ENCODE results near the gene SAC3D1.
"Not testable (repeated sequence)": the region's sequence is repeated elsewhere in the genome, so short reads cannot be mapped to it uniquely, and the experiment has no call there.

The SAC3D1 gene

DNA sequence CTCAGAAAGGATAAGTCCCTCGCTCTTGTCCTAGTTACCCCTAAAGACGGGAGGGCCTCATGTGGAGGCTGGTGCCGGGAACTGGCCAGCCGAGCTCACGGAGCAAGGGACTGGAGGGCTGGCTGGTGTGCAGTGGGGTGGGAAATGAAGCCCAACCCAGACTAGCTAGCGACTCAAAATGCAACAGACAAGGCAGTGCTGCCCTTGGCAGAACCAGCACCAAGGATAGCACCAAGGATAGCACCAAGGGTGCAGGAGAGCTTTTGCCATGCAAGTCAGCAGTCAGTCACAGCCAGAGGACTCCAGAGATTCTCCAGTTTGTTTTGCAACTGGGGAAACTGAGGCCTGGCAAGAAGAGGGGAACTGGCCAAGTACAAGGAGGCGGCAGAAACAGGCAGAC lies 37.7 kb upstream of the SAC3D1 start:
- no peak for DNase-seq (ENCODE audit: low read depth, low spot score)
- Histone ChIP-seq H3K36me3 (ENCODE audit: insufficient read depth, low read length) (no peaks in the 10 kb centered on the region), H3K4me3 (no peak overlapping the region), H3K9ac (ENCODE audit: insufficient read length) (no peak overlapping the region), H3K9me3 (ENCODE audit: low read depth, low read length) (no peaks in the 10 kb centered on the region), H3K27ac (no peak overlapping the region)
- no peak for TF ChIP-seq POLR2AphosphoS5 (IDR thresholded peaks at IDR 0.05; ENCODE audit: borderline replicate concordance, low read depth, low read length)
- no peak for TF ChIP-seq FOXP2 (optimal IDR thresholded peaks at IDR 0.05; ENCODE audit: control extremely low read depth, extremely low read length, insufficient read depth)
- no peak for TF ChIP-seq EZH2 (IDR thresholded peaks at IDR 0.05)

DNA sequence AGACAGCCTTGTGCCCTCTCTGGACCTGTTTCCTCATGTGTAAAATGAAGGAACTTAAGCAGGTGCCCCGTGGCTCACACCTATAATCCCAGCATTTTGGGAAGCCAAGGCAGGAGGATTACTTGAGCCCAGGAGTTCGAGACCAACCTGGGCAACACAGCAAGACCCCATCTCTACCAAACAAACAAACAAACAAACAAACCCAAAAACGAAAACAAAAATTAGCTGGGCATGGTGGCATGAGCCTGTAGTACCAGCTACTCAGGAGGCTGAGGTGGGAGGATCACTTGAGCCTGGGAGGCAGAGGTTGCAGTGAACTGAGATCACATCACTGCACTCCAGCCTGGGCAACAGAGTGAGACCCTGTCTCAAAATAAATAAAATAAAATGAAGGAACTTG lies 37.0 kb upstream of the SAC3D1 start:
- not testable (repeated sequence) for H3K27ac ChIP-seq

GRCh38 chr11:65008016-65008415 lies 33.0 kb upstream of the SAC3D1 start:
- H3K9me3 ChIP-seq (ENCODE audit: low read depth, low read length) = no peaks in the 10 kb centered on the region
- no peak for DNase-seq (ENCODE audit: low read depth, low spot score)
- H3K9ac ChIP-seq (ENCODE audit: insufficient read length) = no peak overlapping the region
- no peak overlapping the region for H3K4me3 ChIP-seq
- TF ChIP-seq FOXP2 (optimal IDR thresholded peaks at IDR 0.05; ENCODE audit: control extremely low read depth, extremely low read length, insufficient read depth) (no peak), EZH2 (IDR thresholded peaks at IDR 0.05) (no peak), POLR2AphosphoS5 (IDR thresholded peaks at IDR 0.05; ENCODE audit: borderline replicate concordance, low read depth, low read length) (no peak)
- no peaks in the 10 kb centered on the region for H3K36me3 ChIP-seq (ENCODE audit: insufficient read depth, low read length)
- H3K27ac ChIP-seq = no peak overlapping the region

More for the DNA sequence above, 37.0 kb upstream of the SAC3D1 start:
- not testable (repeated sequence) for DNase-seq (ENCODE audit: low read depth, low spot score); H3K9me3 ChIP-seq (ENCODE audit: low read depth, low read length); H3K4me3 ChIP-seq; H3K36me3 ChIP-seq (ENCODE audit: insufficient read depth, low read length); H3K9ac ChIP-seq (ENCODE audit: insufficient read length)

- Histone ChIP-seq H3K36me3 (ENCODE audit: insufficient read depth, low read length) (no peaks in the 10 kb centered on the region), H3K9me3 (ENCODE audit: low read depth, low read length) (no peaks in the 10 kb centered on the region), H3K9ac (ENCODE audit: insufficient read length) (no peak overlapping the region), H3K4me3 (no peak overlapping the region), H3K27ac (no peak overlapping the region)
- DNase-seq (ENCODE audit: low read depth, low spot score) = no peak
- TF ChIP-seq POLR2AphosphoS5 (IDR thresholded peaks at IDR 0.05; ENCODE audit: borderline replicate concordance, low read depth, low read length) (no peak), FOXP2 (optimal IDR thresholded peaks at IDR 0.05; ENCODE audit: control extremely low read depth, extremely low read length, insufficient read depth) (no peak), EZH2 (IDR thresholded peaks at IDR 0.05) (no peak)
Observed at GRCh38 chr11:65008873-65009272, 32.1 kb upstream of the SAC3D1 start.

GRCh38 chr11:65013130-65013887 lies 27.7 kb upstream of the SAC3D1 start:
- Histone ChIP-seq H3K9ac (ENCODE audit: insufficient read length) (peak overlapping the region; percentile 85), H3K4me3 (peak overlapping the region; percentile 89), H3K36me3 (ENCODE audit: insufficient read depth, low read length) (no peaks in the 10 kb centered on the region; the same call in 1 of the 2 replicates), H3K9me3 (ENCODE audit: low read depth, low read length) (no peaks in the 10 kb centered on the region), H3K27ac (peak overlapping the region; percentile 90)
- TF ChIP-seq POLR2AphosphoS5 (IDR thresholded peaks at IDR 0.05; ENCODE audit: borderline replicate concordance, low read depth, low read length) = no peak
- TF ChIP-seq FOXP2 (optimal IDR thresholded peaks at IDR 0.05; ENCODE audit: control extremely low read depth, extremely low read length, insufficient read depth) = no peak
- no peak for TF ChIP-seq EZH2 (IDR thresholded peaks at IDR 0.05)
- peak; percentile 60 for DNase-seq (ENCODE audit: low read depth, low spot score)

GRCh38 chr11:65013888-65014725 lies 26.9 kb upstream of the SAC3D1 start, which contains the start of gene ARL2:
TSS of gene ARL2 (plus strand) at chr11:65014160. CDS start at chr11:65014208, 48 bp downstream.
- Histone ChIP-seq H3K27ac (peak within 1 kb of the TSS; percentile 90), H3K4me3 (peak within 1 kb of the TSS; percentile 89), H3K36me3 (ENCODE audit: insufficient read depth, low read length) (no peaks in the 10 kb centered on the region; the same call in 1 of the 2 replicates), H3K9ac (ENCODE audit: insufficient read length) (peak within 1 kb of the TSS; percentile 85), H3K9me3 (ENCODE audit: low read depth, low read length) (no peaks in the 10 kb centered on the region)
- DNase-seq (ENCODE audit: low read depth, low spot score) = no peak
- TF ChIP-seq EZH2 (IDR thresholded peaks at IDR 0.05) (no peak), FOXP2 (optimal IDR thresholded peaks at IDR 0.05; ENCODE audit: control extremely low read depth, extremely low read length, insufficient read depth) (no peak), POLR2AphosphoS5 (IDR thresholded peaks at IDR 0.05; ENCODE audit: borderline replicate concordance, low read depth, low read length) (peak; percentile 71)

GRCh38 chr11:65014726-65015227 lies 26.2 kb upstream of the SAC3D1 start:
- peak overlapping the region; percentile 85 for H3K9ac ChIP-seq (ENCODE audit: insufficient read length)
- H3K27ac ChIP-seq = peak overlapping the region; percentile 90; the same call in 1 of the 2 replicates

DNA sequence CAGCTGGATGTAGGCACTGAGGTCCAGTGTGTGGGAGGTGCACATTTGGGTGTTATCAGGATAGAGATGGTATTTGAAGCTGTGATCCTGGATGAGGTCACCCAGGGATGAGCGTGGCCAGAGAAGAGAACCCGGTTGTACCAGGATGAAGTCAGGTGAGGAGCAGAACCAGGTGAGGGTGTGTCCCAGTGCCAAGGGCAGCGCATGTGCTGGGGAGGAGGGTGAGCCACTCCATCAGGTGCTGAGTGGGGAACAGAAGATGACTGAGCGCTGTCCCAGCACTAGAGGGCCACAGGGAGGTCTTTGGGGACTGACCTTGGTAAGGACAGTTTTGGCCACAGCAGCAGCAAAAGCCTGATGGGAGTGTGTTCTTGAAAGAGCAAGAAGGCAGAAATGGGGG lies 24.3 kb upstream of the SAC3D1 start:
- no peak overlapping the region for H3K9ac ChIP-seq (ENCODE audit: insufficient read length)
- no peaks in the 10 kb centered on the region for H3K9me3 ChIP-seq (ENCODE audit: low read depth, low read length)
- peaks cover 7% of the 10 kb centered on the region; the same call in 1 of the 2 replicates for H3K36me3 ChIP-seq (ENCODE audit: insufficient read depth, low read length)
- TF ChIP-seq POLR2AphosphoS5 (IDR thresholded peaks at IDR 0.05; ENCODE audit: borderline replicate concordance, low read depth, low read length) (no peak), EZH2 (IDR thresholded peaks at IDR 0.05) (no peak), FOXP2 (optimal IDR thresholded peaks at IDR 0.05; ENCODE audit: control extremely low read depth, extremely low read length, insufficient read depth) (no peak)
- no peak overlapping the region for H3K27ac ChIP-seq
- H3K4me3 ChIP-seq = no peak overlapping the region
- DNase-seq (ENCODE audit: low read depth, low spot score) = no peak

More at GRCh38 chr11:65014726-65015227, 26.2 kb upstream of the SAC3D1 start:
- TF ChIP-seq EZH2 (IDR thresholded peaks at IDR 0.05) = no peak
- no peak for DNase-seq (ENCODE audit: low read depth, low spot score)
- Histone ChIP-seq H3K4me3 (peak overlapping the region; percentile 89), H3K36me3 (ENCODE audit: insufficient read depth, low read length) (peaks cover 3% of the 10 kb centered on the region; the same call in 1 of the 2 replicates), H3K9me3 (ENCODE audit: low read depth, low read length) (no peaks in the 10 kb centered on the region)
